A549 treated with Mapracorat at 1 μM for 4 hours (cell line): ENCODE measurements around the gene TMF1. TPM values are rescaled to one million over a fixed set of nuclear protein-coding genes. Genes with fewer than 3 reads are reported as not detected.

Experiments
- total RNA-seq: library from RNA; stranded (reverse); fragments of 200-300 nt; extraction: Qiagen RNA extraction; gene quantifications from 5 replicates; pipeline ENCODE4 v1.2.3, GENCODE V29; 2022

Gene TMF1, protein sequence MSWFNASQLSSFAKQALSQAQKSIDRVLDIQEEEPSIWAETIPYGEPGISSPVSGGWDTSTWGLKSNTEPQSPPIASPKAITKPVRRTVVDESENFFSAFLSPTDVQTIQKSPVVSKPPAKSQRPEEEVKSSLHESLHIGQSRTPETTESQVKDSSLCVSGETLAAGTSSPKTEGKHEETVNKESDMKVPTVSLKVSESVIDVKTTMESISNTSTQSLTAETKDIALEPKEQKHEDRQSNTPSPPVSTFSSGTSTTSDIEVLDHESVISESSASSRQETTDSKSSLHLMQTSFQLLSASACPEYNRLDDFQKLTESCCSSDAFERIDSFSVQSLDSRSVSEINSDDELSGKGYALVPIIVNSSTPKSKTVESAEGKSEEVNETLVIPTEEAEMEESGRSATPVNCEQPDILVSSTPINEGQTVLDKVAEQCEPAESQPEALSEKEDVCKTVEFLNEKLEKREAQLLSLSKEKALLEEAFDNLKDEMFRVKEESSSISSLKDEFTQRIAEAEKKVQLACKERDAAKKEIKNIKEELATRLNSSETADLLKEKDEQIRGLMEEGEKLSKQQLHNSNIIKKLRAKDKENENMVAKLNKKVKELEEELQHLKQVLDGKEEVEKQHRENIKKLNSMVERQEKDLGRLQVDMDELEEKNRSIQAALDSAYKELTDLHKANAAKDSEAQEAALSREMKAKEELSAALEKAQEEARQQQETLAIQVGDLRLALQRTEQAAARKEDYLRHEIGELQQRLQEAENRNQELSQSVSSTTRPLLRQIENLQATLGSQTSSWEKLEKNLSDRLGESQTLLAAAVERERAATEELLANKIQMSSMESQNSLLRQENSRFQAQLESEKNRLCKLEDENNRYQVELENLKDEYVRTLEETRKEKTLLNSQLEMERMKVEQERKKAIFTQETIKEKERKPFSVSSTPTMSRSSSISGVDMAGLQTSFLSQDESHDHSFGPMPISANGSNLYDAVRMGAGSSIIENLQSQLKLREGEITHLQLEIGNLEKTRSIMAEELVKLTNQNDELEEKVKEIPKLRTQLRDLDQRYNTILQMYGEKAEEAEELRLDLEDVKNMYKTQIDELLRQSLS
- total RNA-seq = 10.8 to 17.6 TPM (median 14.8 TPM) in 5 replicates

DNA sequence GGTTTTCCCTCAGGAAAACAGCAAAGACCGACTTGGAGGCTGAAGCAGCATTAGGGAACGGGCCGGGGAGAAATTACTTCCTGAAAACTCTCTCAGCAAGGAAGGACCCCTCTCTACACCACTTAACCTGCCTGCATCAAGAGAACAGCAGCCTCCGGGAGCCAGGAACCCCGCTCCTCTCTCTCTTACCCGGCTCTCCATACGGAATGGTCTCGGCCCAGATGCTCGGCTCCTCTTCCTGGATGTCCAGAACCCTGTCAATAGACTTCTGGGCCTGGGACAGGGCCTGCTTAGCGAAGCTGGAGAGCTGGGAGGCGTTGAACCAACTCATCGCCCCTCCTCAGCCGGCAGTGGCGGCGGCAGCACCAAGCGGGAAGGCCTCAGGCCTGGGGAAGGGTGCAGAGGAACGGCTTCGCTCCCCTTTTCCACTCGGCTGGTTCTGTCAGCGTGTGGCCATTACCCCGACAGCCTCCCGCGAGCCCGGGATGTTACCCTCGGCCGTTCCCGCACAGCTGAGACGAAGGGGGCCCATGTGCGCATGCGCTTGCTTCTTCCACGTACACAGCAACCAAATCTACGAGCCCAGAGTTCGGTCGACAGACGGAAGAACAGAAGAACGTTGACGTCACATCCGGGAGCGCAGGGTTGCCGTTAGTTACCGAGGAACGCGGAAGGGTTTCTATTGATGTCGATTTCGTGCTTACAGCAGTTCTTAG, at the start of gene TMF1:
Gene TMF1, minus strand, starts transcription at position 578 of the 716 bp plus-strand sequence. Its CDS starts 247 bp downstream, at position 331.

DNA sequence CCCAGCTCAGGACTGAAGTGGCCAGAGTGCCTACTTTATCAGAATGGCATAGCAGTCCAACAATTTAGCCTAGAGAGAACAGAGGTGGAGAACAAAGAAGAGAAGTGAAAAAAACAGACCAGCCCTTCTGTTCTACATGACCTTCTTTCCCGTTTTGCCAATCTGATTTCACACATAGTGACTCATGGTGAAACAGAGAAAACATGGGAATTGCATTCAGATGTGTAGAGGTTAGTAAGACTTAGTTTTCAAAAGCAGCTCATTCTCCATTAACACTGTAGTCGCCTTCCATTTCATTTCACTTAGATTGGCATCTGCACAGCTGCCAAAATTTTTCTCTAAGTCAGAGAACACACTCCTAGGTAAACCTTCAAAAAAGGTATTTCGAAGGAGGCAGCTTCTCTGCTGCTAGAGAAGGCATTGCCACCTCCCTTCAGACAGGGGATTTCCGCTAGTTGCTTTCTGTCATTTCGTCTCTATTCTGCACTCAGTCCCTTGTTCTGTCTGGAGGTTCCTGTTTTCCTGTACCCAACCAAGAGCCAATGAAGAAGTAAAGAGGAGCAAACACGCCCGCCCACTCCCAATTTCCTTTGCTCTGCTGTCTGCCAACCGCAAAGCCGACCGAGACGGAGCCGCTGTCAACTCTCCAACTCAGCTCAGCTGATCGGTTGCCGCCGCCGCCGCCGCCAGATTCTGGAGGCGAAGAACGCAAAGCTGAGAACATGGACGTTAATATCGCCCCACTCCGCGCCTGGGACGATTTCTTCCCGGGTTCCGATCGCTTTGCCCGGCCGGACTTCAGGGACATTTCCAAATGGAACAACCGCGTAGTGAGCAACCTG, 32.4 kb upstream of the TMF1 start, which contains the start of gene ARL6IP5:
Gene ARL6IP5, plus strand, starts transcription at position 612 of the 842 bp plus-strand sequence. Its CDS starts 111 bp downstream, at position 723.

DNA sequence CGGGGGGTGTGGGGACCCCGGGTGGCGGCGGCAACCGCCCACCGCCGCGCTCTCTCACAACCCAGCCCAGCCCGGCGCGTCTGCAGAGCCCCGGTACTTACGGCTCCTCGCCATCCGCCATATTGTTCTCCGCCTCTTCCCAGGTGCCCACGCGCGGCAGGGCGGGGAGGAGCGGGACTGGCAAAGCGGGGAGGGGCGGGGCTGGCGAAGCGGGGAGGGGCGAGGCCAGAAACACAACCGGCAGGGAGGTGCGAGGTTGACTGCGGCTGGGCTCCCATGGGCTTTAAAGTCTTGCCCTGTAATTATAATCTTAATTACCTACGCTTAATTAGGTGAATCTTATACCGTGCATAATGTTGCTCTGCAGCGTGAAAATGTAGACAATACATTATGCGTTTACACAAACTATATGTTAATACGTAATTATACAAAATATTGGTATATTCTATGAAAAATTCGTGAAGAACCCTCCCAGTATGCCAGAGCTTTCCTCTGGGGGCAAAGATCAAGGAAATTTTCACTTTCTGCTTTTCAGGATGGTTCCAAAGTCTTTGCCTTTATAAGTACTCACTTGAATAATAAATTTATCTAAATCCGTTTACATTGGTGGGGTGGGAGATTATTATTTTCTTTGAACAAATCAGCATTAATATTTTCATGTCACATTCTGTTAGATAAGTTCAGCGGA, 28.2 kb upstream of the TMF1 start, which contains the start of gene UBA3:
Gene UBA3, minus strand, starts transcription at position 133 of the 688 bp plus-strand sequence. Its CDS starts 12 bp downstream, at position 121.

DNA sequence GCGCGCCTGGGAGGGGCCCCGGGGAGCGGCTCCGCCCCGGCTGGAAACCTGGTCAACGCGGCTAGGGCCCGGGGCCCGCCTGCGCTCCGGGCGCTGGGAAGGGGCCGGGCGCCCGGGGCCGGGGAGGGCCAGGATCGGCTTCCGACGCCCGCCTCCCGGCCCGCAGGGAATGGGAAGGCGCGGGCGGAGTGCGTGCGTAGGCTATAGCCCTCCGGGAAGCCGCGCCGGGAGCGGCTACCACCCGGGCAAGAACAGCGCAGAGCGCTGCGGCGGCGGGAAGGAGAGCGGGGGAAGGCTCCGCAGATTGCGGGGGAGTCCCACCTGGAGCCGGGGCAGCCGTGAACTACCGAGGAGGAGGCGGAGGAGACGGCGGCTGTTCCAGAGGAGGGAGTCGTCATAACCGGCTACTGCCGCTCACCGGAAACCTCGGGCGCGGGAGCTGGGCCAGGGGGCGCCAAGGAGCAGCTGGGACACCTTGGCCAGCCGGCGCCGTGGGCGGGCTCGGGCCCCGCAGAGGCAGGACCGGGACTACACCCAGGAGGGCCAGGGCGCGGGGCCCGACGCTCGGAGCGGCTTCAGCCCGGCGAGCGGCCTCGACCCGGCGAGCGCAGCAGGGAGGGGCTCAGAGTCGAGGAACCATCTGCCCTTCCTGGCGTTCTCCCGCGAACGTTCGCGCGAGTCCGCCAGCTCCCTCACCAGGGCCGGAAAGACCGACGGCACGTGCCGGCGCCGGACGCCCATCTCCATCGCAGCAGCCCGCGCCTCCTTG, 38.7 kb downstream of the TMF1 start, which contains the start of gene EOGT:
Gene EOGT, minus strand, starts transcription at position 432 of the 769 bp plus-strand sequence. CDS start 3,838 bp downstream, outside the sequence.

Other genes starting within 250 kb of the TMF1 start
- not detected in 5 replicates for gene TAFA4, start 119.8 kb downstream of the TMF1 start, total RNA-seq
- gene EOGT, start 38.6 kb downstream of the TMF1 start, total RNA-seq = 8.4 to 11.9 TPM (median 10.3 TPM) in 5 replicates
- gene UBA3, start 28.0 kb upstream of the TMF1 start, total RNA-seq = 20.1 to 26.7 TPM (median 25.9 TPM) in 5 replicates
- 80.8 to 88.8 TPM (median 83.6 TPM) in 5 replicates for gene ARL6IP5, start 32.6 kb upstream of the TMF1 start, total RNA-seq
- gene LMOD3, start 70.3 kb upstream of the TMF1 start, total RNA-seq = not detected in 5 replicates